ENCODE data around the gene TMEM231. TPM values are rescaled to one million over a fixed set of nuclear protein-coding genes. Genes with fewer than 3 reads are reported as not detected.

TMEM231 gene
- total RNA-seq, 6 experiments from 2014 or later: 9.0 to 14.5 (median 10.0) TPM

GRCh38 chr16:75566040-75566757 is 10.1 kb upstream of the TMEM231 start, which contains the start of gene GABARAPL2:
Gene GABARAPL2 (plus strand): TSS chr16:75566379. CDS start chr16:75566487, 108 bp downstream.
- H3K4me3 Mint-ChIP-seq: peak within 1 kb of the TSS; percentile 94
- peak within 1 kb of the TSS; percentile 77 for H3K27ac Mint-ChIP-seq
- H3K4me1 Mint-ChIP-seq (ENCODE audit: low read depth): peaks cover 24% of the 10 kb centered on the region
- TF ChIP-seq, protein P1, sequence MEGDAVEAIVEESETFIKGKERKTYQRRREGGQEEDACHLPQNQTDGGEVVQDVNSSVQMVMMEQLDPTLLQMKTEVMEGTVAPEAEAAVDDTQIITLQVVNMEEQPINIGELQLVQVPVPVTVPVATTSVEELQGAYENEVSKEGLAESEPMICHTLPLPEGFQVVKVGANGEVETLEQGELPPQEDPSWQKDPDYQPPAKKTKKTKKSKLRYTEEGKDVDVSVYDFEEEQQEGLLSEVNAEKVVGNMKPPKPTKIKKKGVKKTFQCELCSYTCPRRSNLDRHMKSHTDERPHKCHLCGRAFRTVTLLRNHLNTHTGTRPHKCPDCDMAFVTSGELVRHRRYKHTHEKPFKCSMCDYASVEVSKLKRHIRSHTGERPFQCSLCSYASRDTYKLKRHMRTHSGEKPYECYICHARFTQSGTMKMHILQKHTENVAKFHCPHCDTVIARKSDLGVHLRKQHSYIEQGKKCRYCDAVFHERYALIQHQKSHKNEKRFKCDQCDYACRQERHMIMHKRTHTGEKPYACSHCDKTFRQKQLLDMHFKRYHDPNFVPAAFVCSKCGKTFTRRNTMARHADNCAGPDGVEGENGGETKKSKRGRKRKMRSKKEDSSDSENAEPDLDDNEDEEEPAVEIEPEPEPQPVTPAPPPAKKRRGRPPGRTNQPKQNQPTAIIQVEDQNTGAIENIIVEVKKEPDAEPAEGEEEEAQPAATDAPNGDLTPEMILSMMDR (IDR thresholded peaks at IDR 0.05): no peak
- H3K36me3 Mint-ChIP-seq (ENCODE audit: low read depth): peaks cover 15% of the 10 kb centered on the region; the same call in 1 of the 2 replicates
- peak; percentile 48 for DNase-seq
- H3K9me3 Mint-ChIP-seq: no peaks in the 10 kb centered on the region
- peaks cover 3% of the 10 kb centered on the region for H3K27me3 Mint-ChIP-seq (ENCODE audit: insufficient read depth)

GRCh38 chr16:75565640-75566039 is 9.6 kb upstream of the TMEM231 start:
- Mint-ChIP-seq H3K27ac (peak overlapping the region; percentile 77), H3K4me1 (ENCODE audit: low read depth) (peaks cover 24% of the 10 kb centered on the region), H3K36me3 (ENCODE audit: low read depth) (peaks cover 15% of the 10 kb centered on the region; the same call in 1 of the 2 replicates), H3K27me3 (ENCODE audit: insufficient read depth) (peaks cover 5% of the 10 kb centered on the region), H3K4me3 (peak overlapping the region; percentile 94), H3K9me3 (no peaks in the 10 kb centered on the region)
- no peak for DNase-seq
- TF ChIP-seq, protein P1 (IDR thresholded peaks at IDR 0.05): no peak

DNA sequence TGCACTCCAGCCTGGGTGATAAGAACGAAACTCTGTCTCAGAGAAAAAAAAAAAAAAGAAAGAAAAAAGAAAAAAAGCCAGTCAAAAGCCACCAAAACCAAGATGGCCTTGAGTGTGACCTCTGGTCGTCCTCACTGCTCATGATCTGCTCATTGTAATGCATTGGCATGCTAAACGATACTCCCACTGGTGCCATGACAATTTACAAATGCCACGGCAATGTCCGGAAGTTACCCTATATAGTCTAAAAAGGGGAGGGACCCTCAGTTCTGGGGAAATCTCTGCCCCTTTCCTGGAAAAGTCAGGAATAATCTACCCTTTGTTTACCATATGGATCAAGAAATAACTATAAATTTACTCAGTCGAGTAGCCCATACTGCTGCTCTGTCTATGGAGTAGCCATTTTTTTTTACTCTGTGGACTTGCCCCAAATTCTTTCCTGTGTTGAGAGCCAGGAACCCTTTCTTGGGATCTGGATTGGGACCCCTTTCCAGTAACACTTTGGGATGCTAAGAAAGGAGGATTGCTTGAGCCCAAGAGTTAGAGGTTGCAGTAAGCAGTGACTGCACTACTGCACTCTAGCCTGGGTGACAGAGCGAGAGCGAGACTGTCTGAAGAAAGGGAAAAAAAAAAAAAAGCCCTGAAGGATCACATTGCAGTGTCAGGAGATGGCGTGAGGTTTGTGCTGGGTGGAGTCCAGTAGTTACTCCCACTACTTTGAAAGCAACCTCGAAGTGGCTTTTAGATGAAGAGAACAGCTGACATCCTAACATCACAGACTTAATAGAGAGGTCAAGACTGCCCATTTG is 3.7 kb upstream of the TMEM231 start:
- Mint-ChIP-seq H3K27ac (no peak overlapping the region), H3K27me3 (ENCODE audit: insufficient read depth) (peaks cover 14% of the 10 kb centered on the region), H3K4me1 (ENCODE audit: low read depth) (peaks cover 16% of the 10 kb centered on the region), H3K4me3 (no peak overlapping the region; the same call in 1 of the 2 replicates), H3K9me3 (no peaks in the 10 kb centered on the region), H3K36me3 (ENCODE audit: low read depth) (no peaks in the 10 kb centered on the region)
- TF ChIP-seq, protein P1 (IDR thresholded peaks at IDR 0.05): no peak
- DNase-seq: no peak

DNA sequence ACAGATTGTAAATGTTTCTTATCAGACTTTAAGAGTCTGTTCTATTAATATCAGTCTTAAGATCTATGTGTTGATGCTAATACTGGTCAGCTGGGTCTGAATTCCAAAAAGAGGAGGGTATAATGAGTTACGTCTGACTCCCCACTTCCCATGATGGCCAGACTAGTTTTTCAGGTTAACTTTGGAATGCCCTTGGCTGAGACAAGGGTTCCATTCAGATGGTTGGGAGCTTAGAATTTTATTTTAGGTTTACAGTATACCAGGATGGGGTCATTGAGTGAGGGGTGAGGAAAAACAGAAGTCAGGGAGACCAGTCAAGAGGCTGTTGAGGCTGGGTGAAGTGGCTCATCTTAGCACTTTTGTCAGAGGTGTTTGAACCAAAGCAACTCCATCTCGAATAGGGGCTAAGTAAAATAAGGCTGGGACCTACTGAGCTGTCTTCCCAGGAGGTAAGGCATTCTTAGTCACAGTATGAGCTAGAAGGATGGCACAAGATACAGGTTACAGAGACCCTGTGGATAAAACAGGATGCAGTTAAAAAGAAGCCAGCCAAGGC is 2.9 kb upstream of the TMEM231 start:
- Mint-ChIP-seq H3K9me3 (no peaks in the 10 kb centered on the region), H3K27me3 (ENCODE audit: insufficient read depth) (peaks cover 11% of the 10 kb centered on the region), H3K36me3 (ENCODE audit: low read depth) (no peaks in the 10 kb centered on the region), H3K4me3 (no peak overlapping the region), H3K4me1 (ENCODE audit: low read depth) (peaks cover 19% of the 10 kb centered on the region), H3K27ac (no peak overlapping the region)
- TF ChIP-seq, protein P1 (IDR thresholded peaks at IDR 0.05): no peak
- DNase-seq: no peak

- H3K27ac Mint-ChIP-seq: peak overlapping the region; percentile 98
- peaks cover 26% of the 10 kb centered on the region for H3K4me1 Mint-ChIP-seq (ENCODE audit: low read depth)
- TF ChIP-seq, protein P1 (IDR thresholded peaks at IDR 0.05): no peak
- no peak for DNase-seq
- no peaks in the 10 kb centered on the region for H3K9me3 Mint-ChIP-seq
- H3K27me3 Mint-ChIP-seq (ENCODE audit: insufficient read depth): peaks cover 11% of the 10 kb centered on the region
- peak overlapping the region; percentile 99 for H3K4me3 Mint-ChIP-seq
- H3K36me3 Mint-ChIP-seq (ENCODE audit: low read depth): no peaks in the 10 kb centered on the region
Measured at GRCh38 chr16:75556431-75556950, 439 bp upstream of the TMEM231 start.

All from HFFc6 (cell line).